ENCODE measurements around the gene ZNF229.
"Not testable (repeated sequence)": the region's sequence is repeated elsewhere in the genome, so short reads cannot be mapped to it uniquely, and the experiment has no call there.

The ZNF229 gene

DNA sequence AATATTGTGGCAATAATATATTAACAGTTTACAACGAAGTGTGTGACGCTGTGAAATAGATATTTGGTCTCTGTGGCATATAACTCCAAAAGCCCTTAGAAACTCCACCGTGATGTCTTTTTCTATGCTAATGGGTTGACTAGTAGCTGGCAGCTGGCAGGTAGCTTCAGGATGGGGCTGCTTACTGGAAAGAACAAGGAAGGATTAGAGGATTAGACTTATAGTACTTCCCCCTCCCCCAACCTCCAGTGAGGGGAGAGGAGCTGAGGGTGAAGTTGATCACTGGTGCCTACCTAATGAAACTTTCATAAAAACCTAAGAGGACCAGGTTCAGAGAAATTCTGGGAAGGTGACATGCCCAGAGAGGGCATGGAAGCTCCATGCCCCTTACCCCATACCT is 9.8 kb downstream of the ZNF229 start:
- H3K9me3 ChIP-seq (replicated peaks in 1 of 11) = peaks cover 50 to 90% (median 77%) of the 10 kb centered on the region in 11 experiments
- H3K27ac ChIP-seq = no peak overlapping the region
- H3K4me1 ChIP-seq = no peaks in the 10 kb centered on the region
- no peak overlapping the region for H3K9ac ChIP-seq
- no peaks in the 10 kb centered on the region for H4K20me1 ChIP-seq
- no peak overlapping the region for H3K4me2 ChIP-seq
- no peak for TF ChIP-seq Cebpa-rat (IDR thresholded peaks at IDR 0.05)
- no peak overlapping the region for H3K4me3 ChIP-seq
- no peaks in the 10 kb centered on the region for H3K36me3 ChIP-seq
- H3K27me3 ChIP-seq = no peaks in the 10 kb centered on the region

DNA sequence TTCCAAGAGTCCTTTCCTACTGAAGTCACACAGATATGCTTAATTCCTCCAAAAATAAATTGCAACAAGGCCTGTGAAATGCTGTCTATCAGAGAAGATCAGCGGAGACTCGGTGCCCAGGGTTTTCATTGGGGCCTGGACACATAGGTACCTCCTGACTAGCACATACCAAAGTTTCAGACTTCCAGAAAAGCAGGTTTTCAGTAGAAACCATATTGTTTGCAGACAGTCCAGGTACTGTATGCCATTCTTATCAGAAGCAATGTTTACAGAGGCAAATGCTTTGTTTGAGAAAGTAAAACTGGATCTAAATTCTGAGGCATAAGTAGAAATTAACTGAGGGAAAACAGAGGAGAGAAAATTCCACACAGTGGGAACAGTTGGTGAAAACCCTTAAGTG is 12.8 kb downstream of the ZNF229 start:
- Histone ChIP-seq H3K36me3 (no peaks in the 10 kb centered on the region), H3K27ac (no peak overlapping the region), H3K4me3 (no peak overlapping the region), H3K4me2 (no peak overlapping the region), H3K9me3 (replicated peaks in 1 of 11) (peaks cover 63 to 89% (median 81%) of the 10 kb centered on the region in 11 experiments), H3K4me1 (no peaks in the 10 kb centered on the region), H3K27me3 (no peaks in the 10 kb centered on the region), H4K20me1 (no peaks in the 10 kb centered on the region), H3K9ac (no peak overlapping the region)
- TF ChIP-seq Cebpa-rat (IDR thresholded peaks at IDR 0.05) = no peak

DNA sequence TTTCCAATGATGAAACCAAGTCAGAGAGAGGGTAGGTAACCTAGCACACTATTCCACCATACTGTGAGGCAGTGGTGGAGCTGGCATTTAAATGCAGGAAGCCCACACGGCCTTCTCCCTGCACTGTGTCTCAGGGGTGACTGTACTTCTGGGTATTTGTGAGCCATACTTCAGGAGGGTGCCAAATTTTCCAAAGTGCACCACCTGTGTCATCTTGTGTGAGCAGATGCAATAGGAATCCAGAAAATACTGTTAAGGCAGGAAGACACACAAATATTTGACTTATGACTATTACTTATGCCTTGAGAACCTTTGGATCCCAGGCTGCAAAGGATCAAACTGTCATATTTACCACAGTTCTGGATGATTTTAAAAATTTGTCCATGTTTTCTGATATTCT is 17.3 kb downstream of the ZNF229 start:
- Histone ChIP-seq H3K9ac (no peak overlapping the region), H3K4me2 (no peak overlapping the region), H3K4me1 (peaks cover 0 to 17% (median 11%) of the 10 kb centered on the region in 10 experiments; a peak in 10 of 20 replicates), H4K20me1 (no peaks in the 10 kb centered on the region), H3K27me3 (no peaks in the 10 kb centered on the region), H3K27ac (no peak overlapping the region), H3K9me3 (replicated peaks in 1 of 11) (peaks cover 85 to 95% (median 86%) of the 10 kb centered on the region in 11 experiments), H3K36me3 (no peaks in the 10 kb centered on the region), H3K4me3 (no peak overlapping the region)
- TF ChIP-seq Cebpa-rat (IDR thresholded peaks at IDR 0.05) = no peak

DNA sequence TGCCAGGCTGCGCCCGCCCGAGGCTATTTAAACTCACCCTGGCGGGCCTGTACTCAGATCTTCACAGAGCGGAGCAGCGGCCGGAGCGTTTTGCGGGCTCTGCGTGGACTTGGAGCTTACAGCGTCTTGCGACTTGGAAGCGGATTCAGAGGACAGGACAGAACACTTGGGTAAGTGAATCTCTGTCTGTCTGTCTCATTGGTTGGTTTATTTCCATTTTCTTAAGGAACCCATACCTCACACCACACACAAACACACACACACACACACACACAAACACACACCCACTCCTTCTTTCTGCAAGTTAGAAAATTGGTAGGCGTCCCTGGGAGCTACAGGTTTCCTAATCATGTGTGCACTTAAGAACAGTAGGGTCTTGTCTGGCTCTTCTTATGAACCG is 32.7 kb downstream of the ZNF229 start:
- H3K4me2 ChIP-seq, H3K4me3 ChIP-seq, H3K4me1 ChIP-seq, H3K27me3 ChIP-seq, H3K9ac ChIP-seq, H4K20me1 ChIP-seq, H3K36me3 ChIP-seq, H3K27ac ChIP-seq: not testable (repeated sequence)
- peaks cover 51 to 92% (median 64%) of the 10 kb centered on the region in 11 experiments for H3K9me3 ChIP-seq (replicated peaks in 1 of 11)

DNA sequence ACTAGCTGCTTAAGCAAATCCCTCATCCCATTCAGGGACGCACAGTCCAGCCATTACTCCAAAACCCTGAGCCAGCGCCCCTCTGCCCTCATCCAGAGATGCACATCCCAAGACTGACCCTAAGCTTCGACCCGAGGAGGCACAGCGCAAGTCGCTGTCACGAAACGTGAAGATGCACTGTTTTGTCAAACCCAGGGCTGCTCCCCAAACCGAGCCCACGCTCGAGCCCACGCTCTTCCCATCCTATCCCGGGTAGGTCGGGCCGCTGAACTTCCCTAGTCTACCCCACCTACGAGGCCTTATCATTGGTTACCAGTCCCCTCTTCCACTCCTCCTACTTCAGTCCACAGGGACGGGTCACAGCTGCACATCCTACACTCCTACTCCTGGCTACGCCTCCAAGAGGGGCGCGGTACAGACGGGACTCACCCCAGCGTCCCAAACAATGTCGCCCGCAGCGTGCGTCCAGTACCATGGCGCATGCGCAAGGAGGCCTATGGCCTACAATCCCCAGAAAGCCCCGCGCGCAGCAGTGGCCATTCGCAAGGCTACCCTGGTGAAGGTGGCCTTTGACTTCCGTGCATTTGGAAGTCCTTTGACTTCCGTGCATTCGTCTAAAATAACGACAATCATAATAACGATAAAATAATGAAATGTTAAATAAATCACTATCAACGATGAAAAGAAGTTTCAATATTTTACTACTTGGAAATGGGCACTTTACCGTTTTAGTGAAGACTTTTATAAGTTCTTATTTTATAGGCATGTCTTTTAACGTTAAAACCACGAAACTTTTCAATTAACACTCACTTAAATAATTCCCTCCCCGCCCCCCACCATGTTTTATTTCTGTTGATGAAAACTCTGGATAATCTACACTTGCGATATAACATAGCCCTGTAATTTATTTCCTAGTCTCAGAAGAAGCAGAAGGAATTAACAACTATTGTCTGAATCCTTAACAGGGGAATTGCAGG is 46.8 kb downstream of the ZNF229 start, which contains the start of gene ZNF285:
Gene ZNF285, minus strand, starts transcription at position 470 of the 977 bp plus-strand sequence. CDS start 4,395 bp downstream, outside the sequence.
- TF ChIP-seq Cebpa-rat (IDR thresholded peaks at IDR 0.05) = no peak
- Histone ChIP-seq H4K20me1 (no peaks in the 10 kb centered on the region), H3K27me3 (no peaks in the 10 kb centered on the region), H3K27ac (peak within 1 kb of the TSS in 9 of 11 experiments; percentile 9 to 63 (median 44); a peak in 13 of 22 replicates), H3K9me3 (replicated peaks in 1 of 11) (peaks cover 50 to 81% (median 67%) of the 10 kb centered on the region in 11 experiments), H3K4me3 (peak within 1 kb of the TSS; percentile 58 to 76 (median 66)), H3K4me1 (peaks cover 0 to 6% (median 2%) of the 10 kb centered on the region in 10 experiments; a peak in 6 of 20 replicates), H3K36me3 (peaks cover 4 to 13% (median 11%) of the 10 kb centered on the region in 11 experiments; a peak in 18 of 22 replicates), H3K4me2 (peak within 1 kb of the TSS; percentile 60 to 91 (median 83)), H3K9ac (peak within 1 kb of the TSS in 8 of 11 experiments; percentile 30 to 69 (median 60); a peak in 16 of 22 replicates)

DNA sequence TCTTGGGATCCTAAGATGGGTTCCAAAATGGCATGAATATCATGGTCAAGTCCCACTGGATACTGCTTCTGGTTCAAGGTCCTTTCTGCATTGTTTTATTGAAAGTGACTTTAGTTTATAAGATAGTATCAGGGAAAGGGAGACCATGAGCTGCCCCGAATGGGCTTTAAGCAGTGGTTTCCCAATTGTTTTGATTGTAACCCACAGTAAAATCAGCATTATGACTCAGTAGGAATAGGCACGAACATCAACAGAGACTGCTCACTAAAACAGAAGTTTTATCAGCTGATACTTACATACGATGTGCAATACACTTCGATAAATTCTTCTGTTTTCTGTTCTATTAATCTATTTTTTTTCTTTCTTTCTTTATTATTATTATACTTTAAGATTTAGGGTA is 59.0 kb downstream of the ZNF229 start:
- not testable (repeated sequence) for H3K4me1 ChIP-seq, H3K4me3 ChIP-seq, H3K27me3 ChIP-seq, H3K27ac ChIP-seq, H4K20me1 ChIP-seq, H3K9ac ChIP-seq, H3K4me2 ChIP-seq
- H3K36me3 ChIP-seq = peaks cover 44 to 70% (median 64%) of the 10 kb centered on the region in 11 experiments
- peaks cover 23 to 70% (median 46%) of the 10 kb centered on the region in 11 experiments for H3K9me3 ChIP-seq (replicated peaks in 1 of 11)

Data from BLaER1 treated with 17β-estradiol and CSF1 and Interleukin-3, amounts not matched to agents 10 nM and 100 nM (cell line).